GM19238 (cell line): ENCODE measurements around the gene KRT7.
"Not testable (repeated sequence)": the region's sequence is repeated elsewhere in the genome, so short reads cannot be mapped to it uniquely, and the experiment has no call there.

ENCODE experiments used
- DNase-seq: peaks from one replicate; pipeline ENCODE4 v3.0.0; 2011; ENCODE audit warnings: low spot score; ENCODE audit not compliant: insufficient read length

KRT7 gene

GRCh38 chr12:52229836-52230343 lies 3.2 kb upstream of the KRT7 start:
- DNase-seq, result no peak

- no peak for DNase-seq
These were observed 2.4 kb upstream of the KRT7 start for GRCh38 chr12:52230364-52231281.

- no peak for DNase-seq
These were observed 1.5 kb upstream of the KRT7 start for GRCh38 chr12:52231305-52232202.

DNA sequence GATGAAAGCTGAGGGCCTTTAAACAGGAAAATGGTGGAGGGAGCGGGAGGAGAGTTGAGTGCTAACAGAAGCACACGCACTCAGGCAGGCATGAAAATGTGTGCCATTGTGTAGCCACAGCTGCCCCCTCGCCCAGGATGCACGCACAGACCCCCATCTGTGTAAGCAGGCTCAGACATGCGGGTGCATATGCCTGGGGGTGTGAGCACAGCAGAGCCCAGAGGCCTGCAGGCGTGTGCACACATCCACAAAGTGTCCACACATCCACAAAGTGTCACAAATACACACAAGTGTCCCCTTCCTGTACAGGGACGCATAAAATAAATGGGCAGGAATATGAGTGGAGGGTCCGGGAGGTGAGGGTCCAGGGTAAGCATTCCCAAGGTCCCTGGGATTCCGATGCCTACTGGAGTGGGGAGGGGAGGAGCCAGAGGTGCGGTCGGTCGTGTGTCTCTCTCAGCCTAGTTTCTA lies 805 bp upstream of the KRT7 start:
- DNase-seq, result no peak

DNA sequence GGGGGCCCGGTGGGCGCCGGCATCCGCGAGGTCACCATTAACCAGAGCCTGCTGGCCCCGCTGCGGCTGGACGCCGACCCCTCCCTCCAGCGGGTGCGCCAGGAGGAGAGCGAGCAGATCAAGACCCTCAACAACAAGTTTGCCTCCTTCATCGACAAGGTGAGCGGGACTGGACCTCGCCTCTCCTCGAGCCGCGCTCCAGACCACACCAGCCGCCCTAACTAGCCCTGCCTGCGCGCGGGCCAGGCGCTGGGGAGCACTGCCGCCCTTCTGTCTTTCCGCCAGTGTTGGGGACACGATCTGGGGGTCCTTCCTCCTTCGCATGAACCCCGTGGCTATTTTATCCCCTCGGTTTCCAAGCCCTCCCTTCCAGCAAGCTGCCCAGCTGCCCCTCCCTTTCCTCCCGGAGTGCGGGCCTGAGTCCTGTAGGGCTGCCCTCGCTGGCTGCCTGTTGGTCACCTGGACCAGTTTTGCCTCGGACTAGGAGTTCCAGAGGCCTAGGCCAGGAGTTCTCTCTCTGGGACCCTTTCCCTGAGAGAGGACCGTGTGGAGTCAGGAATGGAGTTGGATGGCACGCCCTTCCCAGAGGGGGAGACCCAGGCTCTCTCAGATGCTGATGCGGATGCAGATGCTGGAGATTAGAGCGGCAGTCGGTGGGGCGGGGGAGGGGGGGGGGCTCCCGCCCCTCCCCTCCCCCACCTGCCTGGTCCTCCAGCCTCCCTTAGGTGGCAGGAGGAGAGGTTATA lies 592 bp downstream of the KRT7 start:
- DNase-seq, result no peak

DNA sequence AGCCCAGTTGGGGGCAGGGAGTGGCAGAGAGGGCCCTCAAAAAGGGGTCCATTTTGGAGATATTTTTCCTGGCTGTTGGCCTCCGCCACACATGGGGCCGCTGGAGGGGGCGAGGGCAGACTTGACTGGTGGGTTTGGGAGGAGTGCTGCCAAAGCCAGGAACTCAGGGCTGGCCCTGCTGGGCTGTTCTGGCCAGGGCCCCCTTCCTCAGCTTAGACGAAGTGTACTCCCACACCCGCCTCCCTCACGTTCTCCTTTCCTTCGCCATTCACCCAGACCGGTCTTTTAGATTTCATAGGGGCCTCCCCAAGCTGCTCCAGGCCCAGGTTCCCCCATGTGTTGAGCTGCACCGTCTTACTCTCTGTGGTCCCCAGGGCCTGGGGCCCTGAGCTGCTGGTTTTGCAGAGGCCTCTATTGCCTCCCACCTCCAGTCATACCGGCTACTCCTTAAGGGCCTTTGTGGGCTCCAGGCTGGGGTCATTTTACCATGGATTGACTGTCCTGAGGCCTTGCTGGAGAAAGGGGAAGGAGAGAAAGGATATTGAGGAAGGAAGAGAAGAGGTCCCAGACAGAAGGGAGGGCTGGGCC lies 1.3 kb downstream of the KRT7 start:
- no peak for DNase-seq

DNA sequence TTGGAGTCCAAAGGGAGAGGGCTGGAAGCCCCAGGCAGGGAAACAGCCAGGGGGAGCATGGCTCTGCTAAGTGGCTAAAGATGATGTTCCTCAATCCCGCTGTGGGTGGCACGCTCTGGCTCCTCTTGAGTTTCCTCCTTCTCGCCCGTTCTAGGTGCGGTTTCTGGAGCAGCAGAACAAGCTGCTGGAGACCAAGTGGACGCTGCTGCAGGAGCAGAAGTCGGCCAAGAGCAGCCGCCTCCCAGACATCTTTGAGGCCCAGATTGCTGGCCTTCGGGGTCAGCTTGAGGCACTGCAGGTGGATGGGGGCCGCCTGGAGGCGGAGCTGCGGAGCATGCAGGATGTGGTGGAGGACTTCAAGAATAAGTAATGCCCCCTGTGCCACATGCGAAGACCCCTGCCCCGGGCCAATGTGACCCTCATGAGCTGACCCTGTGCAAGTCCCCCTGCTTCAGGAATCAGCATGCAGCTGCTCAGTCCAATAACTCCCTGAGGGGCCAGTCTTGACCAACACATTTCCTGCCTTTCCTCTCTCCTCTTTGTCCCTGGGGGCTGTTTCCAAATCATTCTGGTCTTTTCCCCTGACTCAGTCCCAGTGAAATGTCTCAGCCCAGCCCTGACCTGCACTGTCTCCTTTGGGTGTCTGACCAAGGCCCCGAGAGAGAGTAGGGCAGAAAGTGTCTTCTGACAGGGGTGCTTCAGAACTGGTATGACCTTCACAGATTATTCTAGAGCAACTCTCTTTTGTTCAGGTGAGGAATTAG lies 2.1 kb downstream of the KRT7 start:
- no peak for DNase-seq

DNA sequence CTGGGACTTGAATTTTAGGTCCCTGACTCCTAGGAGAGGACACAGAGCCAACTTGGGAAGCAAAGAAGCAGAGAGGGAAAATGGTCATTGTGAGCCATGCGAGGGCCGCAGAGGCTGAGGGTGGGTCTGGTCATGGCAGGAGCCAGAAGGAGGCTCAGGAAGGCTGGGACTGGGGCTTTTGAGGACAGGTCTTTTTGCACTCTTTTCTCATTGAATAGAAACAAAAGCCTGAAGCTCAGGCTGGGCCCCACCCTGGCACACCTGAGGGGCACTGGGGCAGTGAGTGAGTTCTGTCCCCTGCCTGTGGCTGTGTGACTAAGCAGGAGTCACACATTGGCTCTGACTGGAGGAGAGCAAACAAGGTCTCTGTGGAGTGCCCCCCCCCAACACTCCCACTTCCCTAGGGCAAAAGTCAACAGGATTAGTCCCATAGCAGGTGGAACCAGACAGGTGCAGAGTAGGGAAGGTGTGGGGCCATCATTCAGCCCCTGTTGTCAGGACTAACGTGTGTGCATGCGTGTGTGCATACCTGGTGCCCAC lies 2.8 kb downstream of the KRT7 start:
- no peak for DNase-seq

GRCh38 chr12:52236386-52237050 lies 3.5 kb downstream of the KRT7 start:
- DNase-seq, result no peak

GRCh38 chr12:52238207-52238840 lies 5.3 kb downstream of the KRT7 start:
- DNase-seq, result no peak

DNA sequence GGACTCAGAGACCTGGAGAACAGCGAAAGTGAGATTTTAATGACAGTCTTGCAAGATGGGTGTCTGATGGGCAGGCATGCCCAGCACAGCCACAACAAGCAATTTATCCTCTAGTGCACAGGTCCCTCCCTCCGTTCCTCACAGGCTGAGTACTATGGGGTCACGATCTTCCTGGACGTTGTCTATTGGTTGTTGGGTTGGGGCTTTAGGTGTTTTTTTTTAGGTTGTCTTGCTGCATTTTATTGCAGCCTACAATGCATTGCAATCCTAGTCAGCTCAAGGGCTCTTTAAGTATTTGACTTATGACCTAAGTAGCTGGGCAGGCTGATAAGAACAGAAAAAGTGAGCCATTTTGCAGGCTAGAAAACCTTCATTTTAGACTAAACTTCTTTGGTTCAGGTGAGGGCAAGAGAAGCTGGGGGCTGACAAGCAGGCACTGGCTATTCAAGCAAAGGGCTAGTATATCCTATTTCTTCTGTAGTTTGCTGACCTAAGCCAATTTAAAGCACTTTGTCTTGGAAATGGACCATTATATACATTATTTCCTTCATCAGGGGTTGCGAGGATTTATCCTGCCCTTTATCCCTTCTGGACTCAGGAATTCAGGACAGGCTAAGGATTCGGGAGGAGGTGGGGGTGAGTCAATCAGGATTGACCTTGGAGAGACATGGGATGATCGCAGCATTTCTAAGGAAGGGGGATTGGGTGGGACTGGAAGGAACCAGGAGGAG lies 6.0 kb downstream of the KRT7 start:
- DNase-seq, result no peak

- DNase-seq, result no peak
These were observed 6.7 kb downstream of the KRT7 start for GRCh38 chr12:52239767-52240166.

- DNase-seq, result not testable (repeated sequence)
These were observed 7.2 kb downstream of the KRT7 start for GRCh38 chr12:52240247-52240646.

GRCh38 chr12:52241205-52241842 lies 8.3 kb downstream of the KRT7 start:
- no peak for DNase-seq

DNA sequence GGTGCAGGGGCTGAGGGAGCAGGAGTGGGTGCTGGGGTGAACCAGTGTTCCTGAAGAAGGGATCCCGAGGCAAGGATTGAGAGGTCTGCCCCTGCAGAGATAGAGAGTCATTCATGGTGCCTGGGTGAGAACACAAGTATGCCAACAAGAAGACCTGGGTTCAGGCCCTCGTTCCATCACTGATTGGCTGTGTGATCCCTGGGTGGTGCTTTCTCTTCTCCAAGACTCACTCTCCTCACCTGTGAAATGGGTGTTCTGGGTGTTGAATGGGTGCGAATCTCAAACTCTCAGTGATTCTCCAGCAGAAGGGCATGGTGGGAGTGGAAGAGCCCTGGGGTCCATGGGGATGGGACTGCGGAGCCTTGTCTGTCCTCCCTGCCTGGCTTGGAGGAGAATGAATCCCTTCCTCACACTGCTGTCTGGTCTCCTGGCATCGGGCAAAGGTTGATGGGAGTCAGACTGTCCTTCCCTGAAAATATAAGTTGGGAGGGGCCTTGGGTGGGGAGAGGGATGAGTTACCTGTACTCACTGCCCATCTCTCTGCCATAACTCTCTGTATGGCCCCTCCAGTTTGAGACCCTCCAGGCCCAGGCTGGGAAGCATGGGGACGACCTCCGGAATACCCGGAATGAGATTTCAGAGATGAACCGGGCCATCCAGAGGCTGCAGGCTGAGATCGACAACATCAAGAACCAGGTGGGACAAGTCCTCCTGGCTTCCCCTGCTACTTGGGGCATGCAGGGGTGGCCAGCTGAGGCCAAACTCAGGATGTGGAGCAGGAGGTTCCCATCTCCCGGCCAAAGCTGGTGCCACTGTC lies 9.6 kb downstream of the KRT7 start:
- no peak for DNase-seq

GRCh38 chr12:52243259-52243855 lies 10.3 kb downstream of the KRT7 start:
- DNase-seq, result no peak
